Measurements from ENCODE around the gene SLC23A2.

SLC23A2 gene

DNA sequence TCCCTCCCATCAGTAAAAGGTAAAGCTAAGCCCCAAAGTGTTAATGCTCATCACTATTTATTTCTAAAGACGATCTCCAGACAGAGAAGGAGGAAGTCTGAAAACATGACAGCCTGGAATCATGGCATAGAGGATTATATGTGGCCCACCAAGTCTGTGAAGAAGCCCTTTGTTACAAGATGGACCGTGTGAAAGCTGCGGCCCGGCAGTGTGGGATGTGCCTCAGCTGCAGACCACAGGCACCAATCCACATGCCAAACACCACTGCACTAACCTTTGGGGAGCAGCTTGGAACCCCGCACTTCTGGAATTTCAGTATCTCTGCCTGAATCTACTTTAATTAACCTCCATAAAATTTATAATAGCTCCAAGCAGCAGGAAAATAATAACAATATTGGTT, 90.4 kb downstream of the SLC23A2 start:
- DNase-seq (ENCODE audit: extremely low spot score), result no peak
- TF ChIP-seq, protein P1, sequence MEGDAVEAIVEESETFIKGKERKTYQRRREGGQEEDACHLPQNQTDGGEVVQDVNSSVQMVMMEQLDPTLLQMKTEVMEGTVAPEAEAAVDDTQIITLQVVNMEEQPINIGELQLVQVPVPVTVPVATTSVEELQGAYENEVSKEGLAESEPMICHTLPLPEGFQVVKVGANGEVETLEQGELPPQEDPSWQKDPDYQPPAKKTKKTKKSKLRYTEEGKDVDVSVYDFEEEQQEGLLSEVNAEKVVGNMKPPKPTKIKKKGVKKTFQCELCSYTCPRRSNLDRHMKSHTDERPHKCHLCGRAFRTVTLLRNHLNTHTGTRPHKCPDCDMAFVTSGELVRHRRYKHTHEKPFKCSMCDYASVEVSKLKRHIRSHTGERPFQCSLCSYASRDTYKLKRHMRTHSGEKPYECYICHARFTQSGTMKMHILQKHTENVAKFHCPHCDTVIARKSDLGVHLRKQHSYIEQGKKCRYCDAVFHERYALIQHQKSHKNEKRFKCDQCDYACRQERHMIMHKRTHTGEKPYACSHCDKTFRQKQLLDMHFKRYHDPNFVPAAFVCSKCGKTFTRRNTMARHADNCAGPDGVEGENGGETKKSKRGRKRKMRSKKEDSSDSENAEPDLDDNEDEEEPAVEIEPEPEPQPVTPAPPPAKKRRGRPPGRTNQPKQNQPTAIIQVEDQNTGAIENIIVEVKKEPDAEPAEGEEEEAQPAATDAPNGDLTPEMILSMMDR (IDR thresholded peaks at IDR 0.05; ENCODE audit: control extremely low read depth, extremely low read depth, low read depth, missing control alignments), result no peak
- CTCF ChIA-PET, result no interaction called here
- POLR2A ChIA-PET, result no interaction called here

DNA sequence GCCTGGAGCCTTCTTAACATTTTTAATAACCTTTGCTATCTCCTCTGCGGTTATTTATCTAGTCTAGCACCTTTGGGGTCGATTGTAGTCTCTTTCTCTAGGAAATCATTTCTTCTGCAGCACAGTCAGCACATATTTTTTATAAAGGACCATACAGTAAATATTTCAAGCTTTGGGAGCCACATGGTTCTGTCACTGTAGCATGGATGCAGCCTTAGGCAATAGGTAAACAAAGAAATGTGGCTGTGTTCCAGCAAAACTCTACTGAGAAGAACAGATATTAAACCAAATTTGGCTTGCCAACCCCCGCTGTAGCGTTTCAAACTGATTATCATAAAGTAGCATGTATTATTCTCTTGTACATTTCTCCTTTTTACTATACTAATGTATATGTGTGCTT, 95.7 kb downstream of the SLC23A2 start:
- POLR2A ChIA-PET, result no interaction called here
- CTCF ChIA-PET, result no interaction called here
- TF ChIP-seq, protein P1 (IDR thresholded peaks at IDR 0.05; ENCODE audit: control extremely low read depth, extremely low read depth, low read depth, missing control alignments), result no peak
- no peak for DNase-seq (ENCODE audit: extremely low spot score)

DNA sequence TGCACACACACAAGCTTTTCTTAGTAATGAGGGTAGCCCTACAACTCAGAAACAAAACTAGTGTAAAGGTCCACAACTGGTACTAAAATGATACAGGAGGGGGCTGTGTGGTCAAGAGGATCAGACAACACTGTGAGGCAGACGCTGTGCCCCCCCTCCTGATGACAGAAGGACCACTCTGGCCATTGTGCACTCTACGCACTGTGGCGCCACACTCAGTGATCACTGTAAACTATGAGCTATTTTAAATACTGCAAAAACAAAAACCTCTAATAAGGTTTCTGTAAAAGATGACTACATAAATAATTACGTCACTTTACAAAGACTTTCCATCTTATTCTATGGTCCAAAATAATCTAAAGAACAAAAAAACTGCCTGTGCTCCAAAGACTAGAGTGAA, 96.1 kb downstream of the SLC23A2 start:
- DNase-seq (ENCODE audit: extremely low spot score), result no peak
- ChIA-PET CTCF (interaction anchor here (2.0 kb wide), 1 partner anchor 13 kb away, joined by 9 read pairs; no protein-coding TSS in a partner anchor), POLR2A (no interaction called here)

DNA sequence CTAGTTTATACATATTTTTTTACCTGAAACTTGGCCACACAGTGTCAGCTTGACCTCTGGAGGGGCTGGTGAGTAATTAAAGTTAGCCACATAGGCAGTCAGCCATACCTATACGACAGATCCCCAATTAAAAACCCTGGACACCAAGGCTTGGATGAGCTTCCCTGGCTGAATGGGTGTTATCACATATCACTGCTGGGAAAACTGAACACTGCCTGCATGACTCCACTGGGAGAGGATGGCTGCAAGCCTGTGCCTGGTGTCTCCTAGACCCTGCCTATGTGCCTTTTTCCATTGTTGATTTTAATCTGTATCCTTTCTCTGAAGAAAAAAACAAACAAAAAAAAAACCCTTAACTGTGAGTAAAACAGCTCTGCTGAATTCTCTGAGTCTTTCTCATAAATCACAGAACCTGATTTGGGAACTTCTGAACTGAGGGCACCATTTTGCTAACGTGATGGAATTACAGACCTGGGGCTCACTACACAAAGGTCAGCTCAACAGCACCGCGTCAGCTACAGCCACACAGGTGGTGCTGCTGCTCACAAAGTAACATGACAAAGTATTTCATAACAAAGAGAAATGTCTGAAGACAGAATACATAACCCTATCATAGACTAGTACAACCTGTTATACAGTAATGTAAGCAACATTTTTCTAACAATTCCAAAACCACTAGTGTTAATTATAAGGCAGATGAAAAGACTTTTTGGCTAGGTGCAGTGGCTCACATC, 97.0 kb downstream of the SLC23A2 start:
- CTCF ChIA-PET, result interaction anchor here (0.9 to 2.0 kb wide), 2 partner anchors 14 to 51 kb away, joined by 3 to 9 read pairs; no protein-coding TSS in a partner anchor
- TF ChIP-seq, protein P1 (IDR thresholded peaks at IDR 0.05; ENCODE audit: control extremely low read depth, extremely low read depth, low read depth, missing control alignments), result no peak
- POLR2A ChIA-PET, result no interaction called here
- no peak for DNase-seq (ENCODE audit: extremely low spot score)

More for the DNA sequence above, 96.1 kb downstream of the SLC23A2 start:
- TF ChIP-seq, protein P1 (IDR thresholded peaks at IDR 0.05; ENCODE audit: control extremely low read depth, extremely low read depth, low read depth, missing control alignments), result no peak

DNA sequence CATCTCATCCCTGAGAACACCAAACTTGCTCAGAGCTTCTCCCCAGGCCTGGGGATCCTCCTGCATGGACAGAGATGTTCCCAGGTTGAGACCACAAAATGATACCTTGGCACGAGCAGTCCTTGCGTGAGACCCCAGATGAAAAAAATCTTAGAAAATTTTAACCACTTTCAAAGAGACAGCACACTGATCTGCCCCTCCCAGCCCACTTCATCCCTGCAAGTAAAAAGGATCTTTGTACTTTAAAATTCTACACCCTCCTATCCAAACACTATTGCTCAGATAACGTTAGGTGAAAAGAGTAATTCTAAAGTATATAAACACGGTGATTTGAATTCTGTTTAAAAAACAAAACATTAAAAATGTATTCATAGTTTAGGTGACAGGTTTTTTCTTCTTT, 98.5 kb downstream of the SLC23A2 start:
- TF ChIP-seq, protein P1 (IDR thresholded peaks at IDR 0.05; ENCODE audit: control extremely low read depth, extremely low read depth, low read depth, missing control alignments), result no peak
- POLR2A ChIA-PET, result no interaction called here
- no peak for DNase-seq (ENCODE audit: extremely low spot score)
- CTCF ChIA-PET, result no interaction called here

DNA sequence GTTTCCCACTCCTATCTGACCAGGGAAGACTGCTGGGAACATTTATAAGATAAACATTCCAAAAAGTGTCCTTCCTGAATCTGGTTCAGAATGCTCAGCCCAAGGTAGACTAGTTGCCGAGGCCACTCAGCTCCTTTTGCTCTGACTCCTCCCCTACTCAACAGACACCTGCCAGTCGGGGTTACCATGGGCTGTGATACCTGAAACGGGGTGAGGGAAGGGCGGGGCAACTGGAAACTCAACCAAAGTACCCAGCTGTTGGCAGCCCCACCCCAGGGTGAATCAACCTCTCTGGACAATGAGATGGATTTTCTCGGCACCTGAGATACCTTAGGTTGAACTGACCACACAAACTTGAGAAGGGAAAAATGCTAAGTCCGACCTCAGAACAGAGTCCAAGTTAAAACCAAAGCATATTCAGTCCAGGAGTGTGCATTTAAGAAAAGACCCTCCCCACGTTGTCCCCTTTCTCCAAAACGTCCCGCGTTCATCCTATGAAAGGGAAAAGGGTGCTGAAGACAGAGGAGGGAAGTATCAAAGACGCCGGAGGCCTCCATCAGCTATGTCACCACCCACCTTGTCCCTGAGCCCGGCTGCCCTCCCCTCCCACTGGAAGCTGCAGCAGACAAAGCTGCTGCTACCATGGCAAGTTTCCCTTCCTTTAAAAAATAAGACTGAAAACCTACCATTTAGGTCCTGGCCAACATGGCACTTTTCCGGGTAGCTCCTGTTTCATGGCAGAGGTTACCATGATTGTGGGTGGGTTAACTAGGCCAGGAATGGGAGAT, 100.1 kb downstream of the SLC23A2 start:
- TF ChIP-seq, protein P1 (IDR thresholded peaks at IDR 0.05; ENCODE audit: control extremely low read depth, extremely low read depth, low read depth, missing control alignments), result no peak
- no peak for DNase-seq (ENCODE audit: extremely low spot score)
- ChIA-PET POLR2A (no interaction called here), CTCF (interaction anchor here (1.0 to 1.7 kb wide), 2 partner anchors 16 to 20 kb away, joined by 3 to 4 read pairs; no protein-coding TSS in a partner anchor)
